ENCODE results near the gene C17orf67.
"Not testable (repeated sequence)": the region's sequence is repeated elsewhere in the genome, so short reads cannot be mapped to it uniquely, and the experiment has no call there.

Gene C17orf67

DNA sequence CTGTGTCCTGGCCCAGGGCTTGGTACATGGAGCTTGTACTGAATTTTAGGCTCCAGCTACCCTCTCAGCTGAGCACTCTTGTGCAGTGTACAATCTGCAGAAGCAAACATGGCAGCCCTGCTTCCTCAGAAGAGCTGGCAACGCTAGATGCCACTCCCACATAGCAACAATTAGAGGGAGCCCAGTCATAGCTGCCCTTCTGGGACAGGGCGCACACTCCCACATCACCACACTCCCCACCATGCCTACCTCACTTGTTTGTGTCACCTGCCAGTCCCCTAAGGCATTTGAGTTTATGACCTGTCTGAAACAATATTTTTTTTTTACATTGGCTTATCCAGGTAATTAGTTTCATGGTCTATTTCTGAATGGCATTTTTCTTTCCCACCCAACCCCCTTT is 72.3 kb downstream of the C17orf67 start:
- no peak overlapping the region for H3K4me3 ChIP-seq (ENCODE audit: low read length)
- no peak overlapping the region for H3K27ac ChIP-seq (ENCODE audit: low read depth, low read length)
- H3K27me3 ChIP-seq (ENCODE audit: control insufficient read depth, low read length) = peaks cover 9% of the 10 kb centered on the region; the same call in 1 of the 2 replicates
- no peaks in the 10 kb centered on the region for H3K9me3 ChIP-seq (ENCODE audit: control insufficient read depth, insufficient read depth, low read length)
- no peak overlapping the region for H3K4me2 ChIP-seq (ENCODE audit: low read length)
- H3K9me2 ChIP-seq (replicated peaks; ENCODE audit: control insufficient read depth, low read length) = no peaks in the 10 kb centered on the region
- H3K36me3 ChIP-seq (ENCODE audit: control insufficient read depth, low read length) = no peaks in the 10 kb centered on the region
- H3K79me2 ChIP-seq (ENCODE audit: control insufficient read depth, low read length) = no peaks in the 10 kb centered on the region
- H4K20me1 ChIP-seq (ENCODE audit: control insufficient read depth, insufficient read depth, low read depth, low read length) = no peaks in the 10 kb centered on the region
- H3F3A ChIP-seq (ENCODE audit: control insufficient read depth, insufficient read depth) = no peaks in the 10 kb centered on the region
- H3K4me1 ChIP-seq (ENCODE audit: control insufficient read depth, low read length) = no peaks in the 10 kb centered on the region
- TF ChIP-seq, protein P1, sequence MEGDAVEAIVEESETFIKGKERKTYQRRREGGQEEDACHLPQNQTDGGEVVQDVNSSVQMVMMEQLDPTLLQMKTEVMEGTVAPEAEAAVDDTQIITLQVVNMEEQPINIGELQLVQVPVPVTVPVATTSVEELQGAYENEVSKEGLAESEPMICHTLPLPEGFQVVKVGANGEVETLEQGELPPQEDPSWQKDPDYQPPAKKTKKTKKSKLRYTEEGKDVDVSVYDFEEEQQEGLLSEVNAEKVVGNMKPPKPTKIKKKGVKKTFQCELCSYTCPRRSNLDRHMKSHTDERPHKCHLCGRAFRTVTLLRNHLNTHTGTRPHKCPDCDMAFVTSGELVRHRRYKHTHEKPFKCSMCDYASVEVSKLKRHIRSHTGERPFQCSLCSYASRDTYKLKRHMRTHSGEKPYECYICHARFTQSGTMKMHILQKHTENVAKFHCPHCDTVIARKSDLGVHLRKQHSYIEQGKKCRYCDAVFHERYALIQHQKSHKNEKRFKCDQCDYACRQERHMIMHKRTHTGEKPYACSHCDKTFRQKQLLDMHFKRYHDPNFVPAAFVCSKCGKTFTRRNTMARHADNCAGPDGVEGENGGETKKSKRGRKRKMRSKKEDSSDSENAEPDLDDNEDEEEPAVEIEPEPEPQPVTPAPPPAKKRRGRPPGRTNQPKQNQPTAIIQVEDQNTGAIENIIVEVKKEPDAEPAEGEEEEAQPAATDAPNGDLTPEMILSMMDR (IDR thresholded peaks at IDR 0.05; ENCODE audit: low read depth, low read length, poor library complexity, severe bottlenecking) = no peak

DNA sequence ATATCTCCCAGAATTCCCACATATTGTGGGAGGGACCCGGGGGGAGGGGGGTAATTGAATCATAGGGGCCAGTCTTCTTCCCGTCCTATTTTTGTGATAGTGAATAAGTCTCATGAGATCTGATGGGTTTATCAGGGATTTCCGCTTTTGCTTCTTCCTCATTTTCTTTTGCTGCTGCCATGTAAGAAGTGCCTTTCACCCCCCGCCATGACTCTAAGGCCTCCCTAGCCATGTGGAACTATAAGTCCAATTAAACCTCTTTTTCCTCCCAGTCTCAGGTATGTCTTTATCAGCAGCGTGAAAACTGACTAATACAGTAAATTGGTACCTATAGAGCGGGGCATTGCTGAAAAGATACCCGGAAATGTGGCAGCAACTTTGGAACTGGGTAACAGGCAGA is 76.1 kb downstream of the C17orf67 start:
- not testable (repeated sequence) for H3K36me3 ChIP-seq (ENCODE audit: control insufficient read depth, low read length); H3K4me3 ChIP-seq (ENCODE audit: low read length); H3K27ac ChIP-seq (ENCODE audit: low read depth, low read length); H3K4me1 ChIP-seq (ENCODE audit: control insufficient read depth, low read length); H3K9me3 ChIP-seq (ENCODE audit: control insufficient read depth, insufficient read depth, low read length); H3K9me2 ChIP-seq (replicated peaks; ENCODE audit: control insufficient read depth, low read length); H3K27me3 ChIP-seq (ENCODE audit: control insufficient read depth, low read length); H3F3A ChIP-seq (ENCODE audit: control insufficient read depth, insufficient read depth); H3K79me2 ChIP-seq (ENCODE audit: control insufficient read depth, low read length); H3K4me2 ChIP-seq (ENCODE audit: low read length); H4K20me1 ChIP-seq (ENCODE audit: control insufficient read depth, insufficient read depth, low read depth, low read length)

DNA sequence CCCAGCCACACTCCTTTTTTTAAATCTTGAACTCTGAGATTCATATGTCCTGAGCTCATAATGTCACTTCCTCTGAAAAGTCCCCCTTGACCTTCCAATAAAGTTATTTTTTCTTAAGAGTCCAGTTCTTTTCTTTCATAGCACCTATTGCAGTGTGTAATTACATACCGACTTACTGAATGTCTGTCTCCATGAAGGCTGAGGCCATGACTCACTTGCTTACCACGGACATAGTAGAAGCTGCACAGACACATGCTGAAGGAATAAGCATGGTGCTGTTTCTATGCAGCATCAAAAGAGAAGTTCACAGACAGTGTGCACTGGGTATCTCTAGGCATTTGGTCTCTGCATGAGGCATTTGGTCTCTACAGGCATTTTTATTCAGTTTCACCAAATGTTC is 77.2 kb downstream of the C17orf67 start:
- no peaks in the 10 kb centered on the region for H3K36me3 ChIP-seq (ENCODE audit: control insufficient read depth, low read length)
- H3F3A ChIP-seq (ENCODE audit: control insufficient read depth, insufficient read depth) = no peaks in the 10 kb centered on the region
- no peaks in the 10 kb centered on the region for H4K20me1 ChIP-seq (ENCODE audit: control insufficient read depth, insufficient read depth, low read depth, low read length)
- H3K4me3 ChIP-seq (ENCODE audit: low read length) = no peak overlapping the region
- H3K9me3 ChIP-seq (ENCODE audit: control insufficient read depth, insufficient read depth, low read length) = no peaks in the 10 kb centered on the region
- H3K4me1 ChIP-seq (ENCODE audit: control insufficient read depth, low read length) = no peaks in the 10 kb centered on the region
- H3K79me2 ChIP-seq (ENCODE audit: control insufficient read depth, low read length) = no peaks in the 10 kb centered on the region
- no peak overlapping the region for H3K27ac ChIP-seq (ENCODE audit: low read depth, low read length)
- TF ChIP-seq, protein P1 (IDR thresholded peaks at IDR 0.05; ENCODE audit: low read depth, low read length, poor library complexity, severe bottlenecking) = no peak
- TF ChIP-seq EZH2phosphoT487 (IDR thresholded peaks at IDR 0.05; ENCODE audit: borderline replicate concordance, low read length) = no peak
- H3K9me2 ChIP-seq (replicated peaks; ENCODE audit: control insufficient read depth, low read length) = no peaks in the 10 kb centered on the region
- H3K27me3 ChIP-seq (ENCODE audit: control insufficient read depth, low read length) = no peaks in the 10 kb centered on the region
- no peak overlapping the region for H3K4me2 ChIP-seq (ENCODE audit: low read length)

DNA sequence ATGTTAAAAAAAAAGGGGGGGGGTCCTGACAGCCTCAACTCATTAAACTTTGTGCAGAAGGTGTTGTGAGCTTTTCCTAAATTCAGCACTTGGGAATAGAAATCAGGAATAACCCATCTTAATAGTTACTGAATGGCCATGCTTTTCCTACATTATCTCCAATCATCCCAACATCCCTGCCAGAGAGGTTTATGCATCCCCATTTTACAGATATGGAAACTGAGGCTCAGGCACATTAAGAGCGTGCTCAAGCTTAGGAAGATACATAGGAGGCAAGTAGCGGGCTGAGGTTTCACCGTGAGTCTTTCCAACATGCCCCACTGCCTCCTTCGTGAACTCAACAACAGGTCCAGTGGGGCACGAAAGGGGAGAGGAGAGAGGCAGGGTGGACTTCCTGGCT is 78.4 kb downstream of the C17orf67 start:
- no peaks in the 10 kb centered on the region for H3K4me1 ChIP-seq (ENCODE audit: control insufficient read depth, low read length)
- no peaks in the 10 kb centered on the region for H4K20me1 ChIP-seq (ENCODE audit: control insufficient read depth, insufficient read depth, low read depth, low read length)
- no peaks in the 10 kb centered on the region for H3K9me3 ChIP-seq (ENCODE audit: control insufficient read depth, insufficient read depth, low read length)
- H3K27ac ChIP-seq (ENCODE audit: low read depth, low read length) = no peak overlapping the region
- no peaks in the 10 kb centered on the region for H3K79me2 ChIP-seq (ENCODE audit: control insufficient read depth, low read length)
- no peaks in the 10 kb centered on the region for H3K27me3 ChIP-seq (ENCODE audit: control insufficient read depth, low read length)
- no peak for TF ChIP-seq EZH2phosphoT487 (IDR thresholded peaks at IDR 0.05; ENCODE audit: borderline replicate concordance, low read length)
- TF ChIP-seq, protein P1 (IDR thresholded peaks at IDR 0.05; ENCODE audit: low read depth, low read length, poor library complexity, severe bottlenecking) = no peak
- no peaks in the 10 kb centered on the region for H3K9me2 ChIP-seq (replicated peaks; ENCODE audit: control insufficient read depth, low read length)
- no peak overlapping the region for H3K4me2 ChIP-seq (ENCODE audit: low read length)
- H3K4me3 ChIP-seq (ENCODE audit: low read length) = no peak overlapping the region
- no peaks in the 10 kb centered on the region for H3F3A ChIP-seq (ENCODE audit: control insufficient read depth, insufficient read depth)
- no peaks in the 10 kb centered on the region for H3K36me3 ChIP-seq (ENCODE audit: control insufficient read depth, low read length)

Data from DOHH2 (cell line).